GM21723 (cell line): Measurements from ENCODE around the gene INPP5A.

ENCODE experiments used
- ATAC-seq: cut with Tn5 transposase; IDR thresholded peaks from one replicate; pipeline ENCODE4 v1.9.1; 2021; ENCODE audit warnings: mild to moderate bottlenecking, moderate library complexity; ENCODE audit not compliant: unreplicated experiment

The INPP5A gene

GRCh38 chr10:132517951-132518521 is 19.6 kb upstream of the INPP5A start:
- no peak for ATAC-seq

GRCh38 chr10:132518572-132519381 is 18.8 kb upstream of the INPP5A start:
- no peak for ATAC-seq

- no peak for ATAC-seq
Measured at GRCh38 chr10:132519382-132520176, 18.0 kb upstream of the INPP5A start.

GRCh38 chr10:132520177-132520811 is 17.3 kb upstream of the INPP5A start:
- no peak for ATAC-seq

GRCh38 chr10:132521041-132521465 is 16.5 kb upstream of the INPP5A start:
- no peak for ATAC-seq

- no peak for ATAC-seq
Measured at GRCh38 chr10:132521466-132522102, 16.0 kb upstream of the INPP5A start.

- ATAC-seq, result no peak
Measured at GRCh38 chr10:132522521-132523411, 14.8 kb upstream of the INPP5A start.

GRCh38 chr10:132523561-132524442 is 13.8 kb upstream of the INPP5A start:
- no peak for ATAC-seq

- no peak for ATAC-seq
Measured at GRCh38 chr10:132524443-132525285, 12.9 kb upstream of the INPP5A start.

- ATAC-seq, result no peak
Measured at GRCh38 chr10:132526676-132527075, 10.9 kb upstream of the INPP5A start.

- ATAC-seq, result no peak
Measured at GRCh38 chr10:132527339-132528063, 10.1 kb upstream of the INPP5A start.

- no peak for ATAC-seq
Measured at GRCh38 chr10:132528064-132528691, 9.4 kb upstream of the INPP5A start.

GRCh38 chr10:132532179-132532578 is 5.4 kb upstream of the INPP5A start:
- ATAC-seq, result no peak

GRCh38 chr10:132532749-132533560 is 4.6 kb upstream of the INPP5A start:
- ATAC-seq, result no peak

- ATAC-seq, result no peak
Measured at GRCh38 chr10:132533571-132534260, 3.9 kb upstream of the INPP5A start.
